Cardiac muscle cell (in vitro differentiated cells and primary cell): ENCODE measurements around the gene RSPH3. TPM values are rescaled to one million over a fixed set of nuclear protein-coding genes. Genes with fewer than 3 reads are reported as not detected.

Experiments
- DNase-seq, 2 donors: peaks; one replicate each; pipeline versions ENCODE4 v3.0.0 to v3.0.0-alpha.2; 2010 to 2017; ENCODE audit warnings: low read depth in 1 of 2, low spot score in 1 of 2
- H3K27ac ChIP-seq: fragments of 200-600 bp; sonication (generic); 2 replicates; pipeline ENCODE4 v1.5.1; 2016
- H3K27me3 ChIP-seq: fragments of 200-600 bp; sonication (generic); 2 replicates; pipeline ENCODE4 v1.6.0; 2016; ENCODE audit warnings: control low read depth
- H3K36me3 ChIP-seq: fragments of 200-600 bp; sonication (generic); 2 replicates; pipeline ENCODE4 v1.5.1; 2016; ENCODE audit warnings: control low read depth
- H3K4me1 ChIP-seq: fragments of 200-600 bp; sonication (generic); 2 replicates; pipeline ENCODE4 v1.8.1; 2017; ENCODE audit warnings: low read depth, mild to moderate bottlenecking, mixed run types
- H3K4me3 ChIP-seq: fragments of 200-600 bp; sonication (generic); 2 replicates; pipeline ENCODE4 v1.5.1; 2016; ENCODE audit warnings: mild to moderate bottlenecking
- H3K9me3 ChIP-seq: fragments of 200-600 bp; sonication (generic); 2 replicates; pipeline ENCODE4 v1.5.1; 2017; ENCODE audit warnings: low read depth, mild to moderate bottlenecking, control low read depth
- CTCF ChIP-seq: IDR thresholded peaks from 2 replicates; pipeline ENCODE4 v1.5.1; 2012; ENCODE audit warnings: low read depth, mild to moderate bottlenecking, low read length
- polyA plus RNA-seq: library from polyadenylated mRNA; unstranded; fragments of >200 nt; fragmentation: Nextera tagmentation; extraction: Ambion mirVana; gene quantifications from 2 replicates; pipeline ENCODE4 v1.2.1, GENCODE V29; 2016
- total RNA-seq: library from RNA; depleted of rRNA; stranded (reverse); fragments of >200 nt; gene quantifications from 2 replicates; pipeline ENCODE4 v1.2.3, GENCODE V29; 2016

RSPH3 gene
- 8.8 and 13.8 TPM in 2 replicates for total RNA-seq
- 17.7 and 19.7 TPM in 2 replicates for polyA plus RNA-seq

DNA sequence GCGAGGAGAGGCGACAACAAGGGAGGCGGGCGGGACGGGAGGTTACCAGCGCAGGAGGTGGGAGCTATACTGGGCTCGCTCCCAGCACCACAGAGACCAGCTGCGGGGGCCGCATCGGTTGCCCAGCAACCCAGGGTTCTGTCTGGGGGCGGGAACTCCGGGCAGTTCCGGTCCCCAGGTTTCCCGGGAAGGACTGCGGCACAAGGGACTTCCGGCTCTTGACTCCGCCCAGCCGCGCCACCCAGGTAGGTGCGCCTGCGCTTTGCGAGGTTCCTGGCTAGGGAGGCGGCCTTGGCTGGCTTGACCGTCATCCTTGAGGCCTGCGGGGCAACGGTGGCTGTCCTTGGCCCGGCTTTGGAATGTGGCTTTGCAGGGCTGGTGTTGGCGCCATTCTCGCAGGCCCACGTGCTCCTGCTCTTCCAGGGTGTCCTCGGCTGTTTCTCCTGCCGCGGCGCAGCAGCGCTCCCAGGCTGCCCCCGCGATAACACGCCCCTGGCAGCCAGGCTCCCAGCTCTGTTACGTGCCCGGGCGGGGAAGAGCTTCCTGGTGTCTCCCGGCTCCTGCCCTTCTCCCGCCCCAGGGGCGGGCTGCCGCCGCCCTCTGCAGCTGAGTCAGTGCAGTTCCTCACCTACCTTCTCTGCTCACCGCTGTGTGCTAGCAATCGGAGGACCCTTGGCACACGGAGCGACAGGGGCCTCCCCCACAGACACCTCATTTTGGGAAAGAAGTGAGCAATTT lies at the start of gene RSPH3:
RSPH3 (minus strand) TSS at position 537 of the 738 bp plus-strand sequence. CDS start 652 bp downstream, outside the sequence.
- TF ChIP-seq CTCF = no peak
- H3K27ac ChIP-seq = peak within 1 kb of the TSS; percentile 94

GRCh38 chr6:159047891-159048685 lies 48.1 kb upstream of the RSPH3 start:
- DNase-seq = no peak
- Histone ChIP-seq H3K4me3 (no peak overlapping the region), H3K27ac (no peak overlapping the region), H3K9me3 (no peaks in the 10 kb centered on the region), H3K36me3 (no peaks in the 10 kb centered on the region), H3K4me1 (no peaks in the 10 kb centered on the region), H3K27me3 (no peaks in the 10 kb centered on the region)
- TF ChIP-seq CTCF = no peak

More for the DNA sequence above, at the start of gene RSPH3:
- no peaks in the 10 kb centered on the region for H3K27me3 ChIP-seq
- H3K4me1 ChIP-seq = peaks cover 13% of the 10 kb centered on the region
- peak within 1 kb of the TSS; percentile 63 for H3K4me3 ChIP-seq
- no peaks in the 10 kb centered on the region for H3K9me3 ChIP-seq
- DNase-seq = peak; percentile 95 to 97
- no peaks in the 10 kb centered on the region for H3K36me3 ChIP-seq

DNA sequence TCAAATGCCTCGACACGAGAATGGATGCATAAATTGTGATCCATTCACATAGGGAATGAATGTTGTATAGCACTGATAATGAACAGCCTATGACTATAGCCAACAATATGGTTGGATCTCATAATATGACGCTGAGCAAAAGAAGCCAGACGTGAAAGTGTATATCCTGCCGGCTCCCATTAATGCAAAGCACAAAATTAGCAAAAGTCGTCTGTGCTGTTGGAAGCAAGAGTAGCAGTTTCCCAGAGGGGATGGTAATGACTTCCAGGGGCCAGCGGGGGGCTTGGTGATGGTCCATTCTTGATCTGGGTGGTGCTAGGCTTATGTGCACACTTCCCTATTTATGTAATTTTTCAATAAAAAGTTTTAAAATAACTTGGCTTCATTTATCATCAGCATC lies 45.8 kb upstream of the RSPH3 start:
- TF ChIP-seq CTCF = no peak
- H3K27me3 ChIP-seq = no peaks in the 10 kb centered on the region
- H3K27ac ChIP-seq = no peak overlapping the region
- no peak for DNase-seq
- no peaks in the 10 kb centered on the region for H3K4me1 ChIP-seq
- no peaks in the 10 kb centered on the region for H3K36me3 ChIP-seq
- H3K4me3 ChIP-seq = no peak overlapping the region
- H3K9me3 ChIP-seq = no peaks in the 10 kb centered on the region

- no peak for TF ChIP-seq CTCF
- Histone ChIP-seq H3K9me3 (no peaks in the 10 kb centered on the region), H3K36me3 (no peaks in the 10 kb centered on the region), H3K4me1 (no peaks in the 10 kb centered on the region), H3K27ac (no peak within 1 kb of the TSS), H3K4me3 (no peak within 1 kb of the TSS), H3K27me3 (no peaks in the 10 kb centered on the region)
- DNase-seq = no peak
Measured at GRCh38 chr6:159044899-159045727, 45.1 kb upstream of the RSPH3 start, which contains the start of gene TAGAP. Gene TAGAP (minus strand): TSS chr6:159044991. CDS start chr6:159044146, 845 bp downstream.

DNA sequence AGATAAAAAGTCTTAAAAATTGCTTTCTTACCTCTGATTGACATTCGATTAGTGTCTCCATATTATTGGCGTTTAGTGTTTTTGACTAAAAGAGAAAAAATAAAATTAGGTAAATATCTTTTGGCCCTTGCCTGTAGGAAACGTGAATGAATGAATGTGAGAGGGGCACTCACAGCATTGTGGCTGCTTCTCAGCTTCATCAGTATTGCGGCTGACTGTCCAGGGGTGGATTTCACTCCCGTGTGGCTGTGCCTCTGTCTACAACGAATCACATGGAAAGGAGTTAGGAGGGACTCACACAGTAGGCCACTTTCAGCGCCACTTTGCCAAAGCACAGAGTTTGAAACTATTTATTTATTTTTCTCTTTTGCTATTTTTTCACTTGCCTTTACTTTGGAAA lies 43.9 kb upstream of the RSPH3 start:
- DNase-seq = no peak
- no peaks in the 10 kb centered on the region for H3K4me1 ChIP-seq
- no peaks in the 10 kb centered on the region for H3K36me3 ChIP-seq
- H3K9me3 ChIP-seq = no peaks in the 10 kb centered on the region
- no peak overlapping the region for H3K4me3 ChIP-seq
- no peak for TF ChIP-seq CTCF
- H3K27ac ChIP-seq = no peak overlapping the region
- no peaks in the 10 kb centered on the region for H3K27me3 ChIP-seq
